Nephron (organoid): ENCODE data around the gene ZNF143.

Experiments used
- H3K27ac Mint-ChIP-seq, 3 experiments: 2 replicates each; pipeline ENCODE4 v1.8.0; 2020; ENCODE audit warnings: mixed read lengths in 3 of 3, mild to moderate bottlenecking in 2 of 3, moderate library complexity in 1 of 3
- H3K27me3 Mint-ChIP-seq: 2 replicates; pipeline ENCODE4 v1.8.0; 2021; ENCODE audit warnings: low read depth, mild to moderate bottlenecking, moderate library complexity, mixed read lengths
- H3K36me3 Mint-ChIP-seq: 2 replicates; pipeline ENCODE4 v1.8.0; 2020; ENCODE audit warnings: low read depth, mixed read lengths
- H3K4me1 Mint-ChIP-seq: 2 replicates; pipeline ENCODE4 v1.8.0; 2020; ENCODE audit warnings: mixed read lengths
- H3K4me3 Mint-ChIP-seq, 3 experiments: 2 replicates each; pipeline ENCODE4 v1.8.0; 2020; ENCODE audit warnings: mild to moderate bottlenecking in 3 of 3, mixed read lengths in 3 of 3, moderate library complexity in 2 of 3
- H3K9me3 Mint-ChIP-seq: 2 replicates; pipeline ENCODE4 v1.8.0; 2020; ENCODE audit warnings: mixed read lengths
- TF ChIP-seq, protein P1 (sequence below), 3 experiments: fragments of 200-600 bp; sonication (generic); IDR thresholded peaks; one replicate each; pipeline ENCODE4 v1.5.0; 2021; ENCODE audit warnings: antibody characterized with exemption in 3 of 3; ENCODE audit not compliant: unreplicated experiment in 3 of 3

Gene ZNF143

GRCh38 chr11:9571763-9572115 lies 110.9 kb downstream of the ZNF143 start:
- TF ChIP-seq, protein P1, sequence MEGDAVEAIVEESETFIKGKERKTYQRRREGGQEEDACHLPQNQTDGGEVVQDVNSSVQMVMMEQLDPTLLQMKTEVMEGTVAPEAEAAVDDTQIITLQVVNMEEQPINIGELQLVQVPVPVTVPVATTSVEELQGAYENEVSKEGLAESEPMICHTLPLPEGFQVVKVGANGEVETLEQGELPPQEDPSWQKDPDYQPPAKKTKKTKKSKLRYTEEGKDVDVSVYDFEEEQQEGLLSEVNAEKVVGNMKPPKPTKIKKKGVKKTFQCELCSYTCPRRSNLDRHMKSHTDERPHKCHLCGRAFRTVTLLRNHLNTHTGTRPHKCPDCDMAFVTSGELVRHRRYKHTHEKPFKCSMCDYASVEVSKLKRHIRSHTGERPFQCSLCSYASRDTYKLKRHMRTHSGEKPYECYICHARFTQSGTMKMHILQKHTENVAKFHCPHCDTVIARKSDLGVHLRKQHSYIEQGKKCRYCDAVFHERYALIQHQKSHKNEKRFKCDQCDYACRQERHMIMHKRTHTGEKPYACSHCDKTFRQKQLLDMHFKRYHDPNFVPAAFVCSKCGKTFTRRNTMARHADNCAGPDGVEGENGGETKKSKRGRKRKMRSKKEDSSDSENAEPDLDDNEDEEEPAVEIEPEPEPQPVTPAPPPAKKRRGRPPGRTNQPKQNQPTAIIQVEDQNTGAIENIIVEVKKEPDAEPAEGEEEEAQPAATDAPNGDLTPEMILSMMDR (IDR thresholded peaks at IDR 0.05; ENCODE audit: unreplicated experiment in 3 of 3): no peak
- Mint-ChIP-seq H3K36me3 (peaks cover 7% of the 10 kb centered on the region), H3K27ac (peak overlapping the region; percentile 83 to 88 (median 85)), H3K4me3 (peak overlapping the region; percentile 87 to 88 (median 88)), H3K27me3 (peaks cover 4% of the 10 kb centered on the region), H3K4me1 (peaks cover 61% of the 10 kb centered on the region), H3K9me3 (no peaks in the 10 kb centered on the region)

DNA sequence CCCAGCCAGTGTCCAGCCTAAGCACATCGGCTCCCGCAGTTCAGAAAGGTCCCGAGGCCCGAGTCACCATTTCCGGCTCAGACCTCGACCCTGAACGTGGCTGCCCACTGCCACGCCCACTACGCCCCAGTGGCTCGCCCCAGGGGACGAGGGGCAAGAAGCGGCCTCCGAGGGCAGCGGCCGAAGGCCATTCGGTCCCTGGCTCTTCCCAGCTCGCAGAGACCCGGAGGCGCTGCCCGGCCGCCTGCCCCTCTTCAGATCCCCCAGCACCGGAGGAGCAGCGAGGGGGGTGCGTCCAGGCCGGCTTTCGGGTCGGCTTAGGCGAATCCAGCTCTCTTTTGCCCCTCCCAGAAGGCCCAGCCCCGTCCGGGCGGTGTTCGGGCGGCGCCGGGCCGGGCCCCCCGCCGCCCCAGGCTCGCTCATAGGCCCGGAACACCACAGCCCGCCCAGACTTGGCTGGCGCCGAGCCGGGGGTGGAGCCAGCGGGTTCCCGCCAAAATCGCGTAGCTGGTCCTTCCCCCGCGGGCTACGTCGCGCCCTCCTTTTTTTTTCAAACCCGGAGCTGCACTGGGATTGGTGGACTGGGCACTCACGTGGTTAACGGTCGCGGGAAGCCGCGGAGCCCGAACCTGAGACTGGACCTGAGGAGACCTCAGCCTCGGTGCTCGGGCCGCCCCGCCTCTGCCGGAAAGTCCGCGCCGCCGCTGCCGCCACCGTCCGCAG lies 112.4 kb downstream of the ZNF143 start, which contains the start of gene WEE1:
Gene WEE1 (plus strand): TSS at position 619 of the 723 bp plus-strand sequence. CDS start 264 bp downstream, outside the sequence.
- peak within 1 kb of the TSS; percentile 90 to 96 (median 91) for H3K4me3 Mint-ChIP-seq

GRCh38 chr11:9573775-9574621 lies 113.2 kb downstream of the ZNF143 start:
- peaks cover 59% of the 10 kb centered on the region for H3K4me1 Mint-ChIP-seq

More for the DNA sequence above, 112.4 kb downstream of the ZNF143 start, which contains the start of gene WEE1:
- peak within 1 kb of the TSS; percentile 92 to 93 (median 92) for H3K27ac Mint-ChIP-seq
- peaks cover 19% of the 10 kb centered on the region for H3K36me3 Mint-ChIP-seq
- TF ChIP-seq, protein P1 (IDR thresholded peaks at IDR 0.05; ENCODE audit: unreplicated experiment in 3 of 3): no peak
- H3K9me3 Mint-ChIP-seq: no peaks in the 10 kb centered on the region
- peaks cover 61% of the 10 kb centered on the region for H3K4me1 Mint-ChIP-seq
- H3K27me3 Mint-ChIP-seq: peaks cover 4% of the 10 kb centered on the region

GRCh38 chr11:9574622-9575259 lies 113.9 kb downstream of the ZNF143 start:
- H3K27me3 Mint-ChIP-seq: peaks cover 4% of the 10 kb centered on the region
- TF ChIP-seq, protein P1 (IDR thresholded peaks at IDR 0.05; ENCODE audit: unreplicated experiment in 3 of 3): no peak
- no peaks in the 10 kb centered on the region for H3K9me3 Mint-ChIP-seq
- peak overlapping the region; percentile 90 to 96 (median 91) for H3K4me3 Mint-ChIP-seq
- peak overlapping the region; percentile 92 to 93 (median 92) for H3K27ac Mint-ChIP-seq
- H3K36me3 Mint-ChIP-seq: peaks cover 32% of the 10 kb centered on the region
- H3K4me1 Mint-ChIP-seq: peaks cover 57% of the 10 kb centered on the region

More at GRCh38 chr11:9573775-9574621, 113.2 kb downstream of the ZNF143 start:
- TF ChIP-seq, protein P1 (IDR thresholded peaks at IDR 0.05; ENCODE audit: unreplicated experiment in 3 of 3): no peak
- H3K4me3 Mint-ChIP-seq: peak overlapping the region; percentile 90 to 96 (median 91)
- H3K36me3 Mint-ChIP-seq: peaks cover 25% of the 10 kb centered on the region
- H3K27ac Mint-ChIP-seq: peak overlapping the region; percentile 92 to 93 (median 92)
- H3K27me3 Mint-ChIP-seq: peaks cover 4% of the 10 kb centered on the region
- H3K9me3 Mint-ChIP-seq: no peaks in the 10 kb centered on the region

DNA sequence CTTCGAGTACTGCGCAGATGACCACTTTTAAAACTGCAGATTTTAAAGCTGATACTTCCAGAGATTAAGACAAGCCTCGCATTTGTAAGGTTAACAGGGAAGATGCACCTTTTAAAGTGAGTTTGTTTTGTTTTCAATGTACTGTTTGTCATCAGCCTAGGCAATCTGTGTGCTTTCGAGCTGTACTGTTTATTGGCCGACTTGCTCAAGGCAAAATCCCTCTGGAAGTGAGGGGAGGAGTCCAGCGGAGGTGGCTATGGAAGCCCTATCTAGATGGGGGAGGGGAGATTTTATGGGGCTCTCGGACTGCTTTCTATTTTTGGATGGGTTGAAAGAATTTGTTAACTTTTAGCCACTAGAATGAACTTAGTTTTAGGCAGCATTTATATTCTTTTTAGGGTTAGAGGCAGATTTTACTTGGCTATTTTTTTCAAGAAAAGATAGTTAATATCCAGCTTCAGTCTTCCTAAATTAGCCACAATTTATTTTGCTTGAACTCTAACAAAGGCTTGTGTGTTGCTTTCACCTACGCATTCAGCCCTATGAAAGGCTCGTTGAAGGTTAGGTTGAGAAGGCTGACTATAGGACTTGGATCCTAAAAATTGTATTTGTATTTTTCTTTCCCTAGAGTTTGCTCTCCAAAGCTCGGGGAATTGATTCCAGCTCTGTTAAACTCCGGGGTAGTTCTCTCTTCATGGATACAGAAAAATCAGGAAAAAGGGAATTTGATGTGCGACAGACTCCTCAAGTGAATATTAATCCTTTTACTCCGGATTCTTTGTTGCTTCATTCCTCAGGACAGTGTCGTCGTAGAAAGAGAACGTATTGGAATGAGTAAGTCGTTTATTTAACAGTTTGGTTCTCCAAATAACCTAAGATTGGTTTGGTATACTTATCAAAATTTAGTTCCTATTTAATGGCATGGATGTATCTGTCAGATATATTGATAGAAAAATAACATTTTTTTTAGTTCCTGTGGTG lies 114.7 kb downstream of the ZNF143 start:
- Mint-ChIP-seq H3K4me3 (peak overlapping the region; percentile 90 to 96 (median 91)), H3K4me1 (peaks cover 51% of the 10 kb centered on the region), H3K27me3 (peaks cover 3% of the 10 kb centered on the region), H3K9me3 (no peaks in the 10 kb centered on the region), H3K27ac (peak overlapping the region; percentile 92 to 93 (median 92)), H3K36me3 (peaks cover 35% of the 10 kb centered on the region)
- TF ChIP-seq, protein P1 (IDR thresholded peaks at IDR 0.05; ENCODE audit: unreplicated experiment in 3 of 3): no peak
